Measurements from ENCODE around the gene ANKH. TPM values are rescaled to one million over a fixed set of nuclear protein-coding genes. Genes with fewer than 3 reads are reported as not detected.

ANKH gene
- total and polyA plus RNA-seq, 2 experiments from 2014 or later = 27.6 to 29.9 TPM

- Histone ChIP-seq H3K27ac (no peak overlapping the region), H3K9me2 (replicated peaks; ENCODE audit: insufficient read depth) (no peaks in the 10 kb centered on the region), H3K4me3 (no peak overlapping the region), H2AFZ (no peak overlapping the region), H3K27me3 (no peaks in the 10 kb centered on the region), H3K9me3 (ENCODE audit: low read depth) (no peaks in the 10 kb centered on the region), H4K20me1 (ENCODE audit: insufficient read depth, poor library complexity, severe bottlenecking) (no peaks in the 10 kb centered on the region), H3K79me2 (no peaks in the 10 kb centered on the region), H3K36me3 (replicated peaks; ENCODE audit: insufficient read depth, low read depth) (no peaks in the 10 kb centered on the region), H3K4me1 (ENCODE audit: insufficient read depth) (peaks cover 5% of the 10 kb centered on the region), H3K4me2 (no peak overlapping the region)
- 6% methylated on average over 7 of the region's 7 CpGs for WGBS (ENCODE audit: low lambda C conversion rate, missing lambda C conversion rate)
- TF ChIP-seq EZH2phosphoT487 (IDR thresholded peaks at IDR 0.05; ENCODE audit: low read depth, severe bottlenecking, unreplicated experiment) (no peak), CTCF (IDR thresholded peaks at IDR 0.05; ENCODE audit: poor library complexity) (peak; percentile 92)
- peak; percentile 91 for DNase-seq (ENCODE audit: low spot score)
Measured at GRCh38 chr5:14727428-14727865, 144.1 kb downstream of the ANKH start.

- Histone ChIP-seq H3K79me2 (no peaks in the 10 kb centered on the region), H3K27me3 (no peaks in the 10 kb centered on the region), H3K36me3 (replicated peaks; ENCODE audit: insufficient read depth, low read depth) (no peaks in the 10 kb centered on the region), H3K9me2 (replicated peaks; ENCODE audit: insufficient read depth) (no peaks in the 10 kb centered on the region), H3K4me1 (ENCODE audit: insufficient read depth) (peaks cover 5% of the 10 kb centered on the region), H3K4me3 (no peak overlapping the region), H3K4me2 (no peak overlapping the region), H2AFZ (no peak overlapping the region), H4K20me1 (ENCODE audit: insufficient read depth, poor library complexity, severe bottlenecking) (no peaks in the 10 kb centered on the region), H3K27ac (no peak overlapping the region), H3K9me3 (ENCODE audit: low read depth) (no peaks in the 10 kb centered on the region)
- TF ChIP-seq EZH2 (IDR thresholded peaks at IDR 0.05; ENCODE audit: borderline replicate concordance) = no peak
- TF ChIP-seq EZH2phosphoT487 (IDR thresholded peaks at IDR 0.05; ENCODE audit: low read depth, severe bottlenecking, unreplicated experiment) = no peak
- no peak for TF ChIP-seq CTCF (IDR thresholded peaks at IDR 0.05; ENCODE audit: poor library complexity)
- WGBS (ENCODE audit: low lambda C conversion rate, missing lambda C conversion rate) = 80% methylated on average over 14 of the region's 14 CpGs
- DNase-seq (ENCODE audit: low spot score) = peak; percentile 20
Measured at GRCh38 chr5:14726066-14726838, 145.3 kb downstream of the ANKH start.

GRCh38 chr5:14724633-14725032 lies 146.9 kb downstream of the ANKH start:
- no peak overlapping the region for H3K4me3 ChIP-seq
- H3K9me2 ChIP-seq (replicated peaks; ENCODE audit: insufficient read depth) = no peaks in the 10 kb centered on the region
- no peaks in the 10 kb centered on the region for H3K79me2 ChIP-seq
- no peaks in the 10 kb centered on the region for H3K27me3 ChIP-seq
- 94% methylated on average over 10 of the region's 10 CpGs for WGBS (ENCODE audit: low lambda C conversion rate, missing lambda C conversion rate)
- H3K4me1 ChIP-seq (ENCODE audit: insufficient read depth) = peaks cover 5% of the 10 kb centered on the region
- H3K36me3 ChIP-seq (replicated peaks; ENCODE audit: insufficient read depth, low read depth) = no peaks in the 10 kb centered on the region
- no peak overlapping the region for H3K27ac ChIP-seq
- TF ChIP-seq EZH2phosphoT487 (IDR thresholded peaks at IDR 0.05; ENCODE audit: low read depth, severe bottlenecking, unreplicated experiment) = no peak
- TF ChIP-seq EZH2 (IDR thresholded peaks at IDR 0.05; ENCODE audit: borderline replicate concordance) = no peak
- no peak for TF ChIP-seq CTCF (IDR thresholded peaks at IDR 0.05; ENCODE audit: poor library complexity)
- H3K9me3 ChIP-seq (ENCODE audit: low read depth) = no peaks in the 10 kb centered on the region
- no peak overlapping the region for H3K4me2 ChIP-seq
- DNase-seq (ENCODE audit: low spot score) = no peak
- no peaks in the 10 kb centered on the region for H4K20me1 ChIP-seq (ENCODE audit: insufficient read depth, poor library complexity, severe bottlenecking)
- no peak overlapping the region for H2AFZ ChIP-seq
